ENCODE measurements around the gene ZBED1.

GRCh38 chrX:2449135-2449886 is 51.5 kb downstream of the ZBED1 start:
- TF ChIP-seq HDGF (IDR thresholded peaks at IDR 0.05; ENCODE audit: borderline replicate concordance) (no peak), FOXK2 (IDR thresholded peaks at IDR 0.05) (no peak), FOXM1 (IDR thresholded peaks at IDR 0.05; ENCODE audit: borderline replicate concordance) (no peak), TARDBP (IDR thresholded peaks at IDR 0.05) (no peak), CTBP1 (IDR thresholded peaks at IDR 0.05; ENCODE audit: borderline replicate concordance) (no peak), SP1 (IDR thresholded peaks at IDR 0.05) (no peak), ELF4 (IDR thresholded peaks at IDR 0.05) (no peak), PKNOX1 (IDR thresholded peaks at IDR 0.05) (no peak), BHLHE40 (IDR thresholded peaks at IDR 0.05; ENCODE audit: borderline replicate concordance) (no peak)
